GM19025 (cell line): ENCODE results near the gene EVC2.

Experiments
- ATAC-seq: cut with Tn5 transposase; IDR thresholded peaks from one replicate; pipeline ENCODE4 v1.9.1; 2021; ENCODE audit warnings: mild to moderate bottlenecking, low read depth, moderate library complexity; ENCODE audit not compliant: unreplicated experiment

EVC2 gene

GRCh38 chr4:5571646-5572045, 136.7 kb downstream of the EVC2 start:
- ATAC-seq, result no peak

DNA sequence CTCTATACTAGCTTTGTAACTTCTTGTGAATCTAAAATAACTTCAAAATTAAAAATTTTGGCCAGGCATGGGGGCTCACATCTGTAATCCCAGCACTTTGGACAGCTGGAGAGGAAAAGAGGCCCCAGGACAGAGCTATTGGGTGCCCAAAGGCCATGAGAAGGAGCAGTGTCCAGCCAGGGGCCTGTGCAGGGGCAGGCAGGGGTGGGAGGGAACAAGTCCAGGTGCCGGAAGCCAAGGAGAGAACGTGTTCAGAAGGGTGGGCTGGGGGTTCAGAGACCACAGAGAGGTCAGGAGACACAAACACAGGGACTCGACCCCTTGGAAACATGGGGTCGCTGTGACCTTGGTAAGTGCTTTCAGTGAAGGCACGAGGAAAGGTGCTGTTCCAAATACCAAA, 138.9 kb downstream of the EVC2 start:
- no peak for ATAC-seq

GRCh38 chr4:5568931-5569330, 139.4 kb downstream of the EVC2 start:
- no peak for ATAC-seq

DNA sequence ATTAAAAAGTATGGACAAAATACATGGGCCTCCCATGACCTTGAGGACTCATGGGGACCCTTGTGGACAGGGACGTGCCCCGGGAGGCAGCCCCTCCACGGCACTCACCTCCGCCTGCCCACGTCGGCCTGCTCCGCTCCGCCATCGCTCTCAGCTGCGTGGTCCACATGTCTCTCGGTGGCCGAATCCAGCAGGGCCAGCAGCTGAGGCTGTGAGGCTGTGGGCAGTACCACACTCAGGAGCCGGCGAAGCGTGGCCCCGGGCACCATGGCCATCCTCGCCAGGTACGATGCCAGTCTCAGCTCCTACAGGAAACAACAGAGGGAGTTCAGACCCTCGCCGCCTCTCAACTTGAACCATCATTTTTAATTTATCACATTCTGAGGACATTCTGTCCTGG, 140.0 kb downstream of the EVC2 start:
- no peak for ATAC-seq

- no peak for ATAC-seq
These were observed 141.4 kb downstream of the EVC2 start for GRCh38 chr4:5566991-5567390.

DNA sequence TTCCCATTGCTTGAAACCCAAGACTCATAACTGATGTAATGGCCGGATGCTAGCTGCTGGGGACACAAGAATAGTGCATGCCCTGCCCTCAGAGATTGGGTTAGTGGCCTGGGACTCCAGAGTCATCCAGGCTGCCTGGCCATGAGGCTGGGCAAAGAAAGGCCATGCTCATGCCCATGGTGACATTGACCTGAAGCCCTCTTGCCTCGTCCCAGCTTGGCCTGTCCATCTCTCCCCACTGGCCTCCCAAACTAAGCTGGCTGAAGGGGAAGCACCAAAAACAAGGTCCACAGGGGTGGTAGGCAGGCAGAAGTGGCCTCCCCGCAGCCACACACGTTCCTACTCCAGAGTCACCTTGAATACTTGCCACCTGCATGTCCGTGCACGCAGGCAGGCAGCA, 141.8 kb downstream of the EVC2 start:
- ATAC-seq, result no peak

GRCh38 chr4:5563856-5564255, 144.5 kb downstream of the EVC2 start:
- no peak for ATAC-seq

DNA sequence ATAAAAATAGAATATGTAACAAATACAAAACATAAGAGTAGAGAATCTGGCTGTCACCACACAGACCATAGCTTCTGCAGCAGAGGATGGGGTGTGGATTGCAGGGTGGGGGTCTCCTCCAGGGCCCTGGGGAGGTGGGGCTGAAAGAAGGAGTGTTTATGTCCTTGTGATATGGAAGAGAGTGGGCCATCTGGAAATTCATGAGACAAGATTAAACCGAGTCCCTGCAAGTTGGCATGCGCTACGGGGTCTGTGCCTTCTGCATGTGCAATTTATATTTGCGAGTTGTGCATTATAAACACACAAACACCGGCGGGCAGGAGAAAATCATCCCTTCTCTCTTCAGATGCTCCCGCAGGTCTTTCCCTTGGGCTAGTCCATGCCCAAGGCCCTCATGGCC, 145.9 kb downstream of the EVC2 start:
- ATAC-seq, result no peak

DNA sequence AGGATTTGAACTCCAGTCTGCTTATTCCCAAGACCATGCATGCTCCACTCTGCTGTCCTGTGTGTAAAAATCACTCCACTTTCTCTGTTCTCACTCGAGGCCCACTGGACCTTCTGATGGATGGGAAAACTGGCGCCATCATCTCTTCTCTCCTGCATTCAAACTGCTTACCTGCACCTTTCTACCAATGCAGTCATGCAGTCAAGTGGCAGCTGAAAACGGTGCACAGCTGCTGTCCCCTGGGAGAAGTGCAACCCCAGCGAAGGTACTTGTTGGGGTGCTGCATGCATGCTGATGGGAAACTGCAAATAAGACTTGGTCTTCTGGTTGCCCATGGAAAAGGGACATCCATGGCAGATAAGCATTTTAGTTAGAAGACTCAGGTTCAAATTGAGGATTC, 147.1 kb downstream of the EVC2 start:
- ATAC-seq, result no peak

DNA sequence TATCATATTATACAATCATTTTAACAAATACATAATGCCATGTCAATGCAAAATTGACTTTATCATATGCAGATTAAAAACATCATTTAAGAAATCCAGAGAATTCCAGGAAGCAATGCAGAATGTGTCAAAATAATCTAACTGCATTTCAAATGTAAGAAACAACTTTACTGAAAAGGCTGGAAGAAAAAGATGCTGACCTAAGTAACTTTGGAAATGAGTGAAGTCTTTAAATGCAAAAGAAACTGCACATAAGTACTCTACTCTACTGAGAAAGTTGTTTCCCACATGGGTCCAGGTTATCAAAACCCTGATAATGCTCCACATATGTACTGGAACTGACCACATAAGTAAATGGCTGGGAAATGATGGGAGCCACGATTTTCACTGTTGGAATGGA, 149.9 kb downstream of the EVC2 start:
- no peak for ATAC-seq

- no peak for ATAC-seq
These were observed 154.0 kb downstream of the EVC2 start for GRCh38 chr4:5554376-5554775.

DNA sequence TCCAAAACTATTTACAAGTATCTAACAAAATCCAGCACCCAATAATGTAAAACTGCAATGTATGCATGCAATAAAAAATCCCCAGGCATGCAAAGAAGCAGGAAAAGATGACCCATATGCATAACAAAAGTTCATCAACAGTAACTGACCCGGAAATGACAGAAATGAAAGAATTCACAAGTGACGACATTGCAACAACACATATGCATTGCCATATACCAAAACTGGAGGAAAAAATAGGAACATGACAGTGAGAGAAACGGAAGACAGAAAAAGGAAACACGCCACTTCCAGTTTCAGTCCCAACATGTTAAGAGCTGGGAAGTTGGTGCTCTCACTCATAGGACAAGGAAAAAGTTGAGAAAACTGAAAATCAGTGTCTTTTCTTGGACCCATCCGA, 154.6 kb downstream of the EVC2 start:
- ATAC-seq, result no peak

DNA sequence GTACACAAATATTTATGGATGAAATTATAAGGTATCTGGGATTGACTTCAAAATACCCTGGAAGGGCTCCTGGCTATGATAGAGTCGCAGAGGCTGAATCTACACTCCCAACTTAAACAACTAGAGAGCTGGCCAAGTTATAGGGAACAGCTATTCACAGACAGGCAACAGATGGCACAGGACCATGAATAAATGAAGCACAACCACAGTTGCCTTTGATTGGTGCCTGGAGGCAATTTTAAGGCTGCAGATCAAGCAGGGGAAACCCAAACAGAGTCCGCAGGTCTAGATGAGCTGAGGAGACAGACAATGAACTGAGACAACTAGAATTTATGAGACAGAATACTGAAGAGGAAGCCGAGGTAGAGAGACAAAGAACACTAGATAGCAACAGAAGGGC, 155.9 kb downstream of the EVC2 start:
- ATAC-seq, result no peak

DNA sequence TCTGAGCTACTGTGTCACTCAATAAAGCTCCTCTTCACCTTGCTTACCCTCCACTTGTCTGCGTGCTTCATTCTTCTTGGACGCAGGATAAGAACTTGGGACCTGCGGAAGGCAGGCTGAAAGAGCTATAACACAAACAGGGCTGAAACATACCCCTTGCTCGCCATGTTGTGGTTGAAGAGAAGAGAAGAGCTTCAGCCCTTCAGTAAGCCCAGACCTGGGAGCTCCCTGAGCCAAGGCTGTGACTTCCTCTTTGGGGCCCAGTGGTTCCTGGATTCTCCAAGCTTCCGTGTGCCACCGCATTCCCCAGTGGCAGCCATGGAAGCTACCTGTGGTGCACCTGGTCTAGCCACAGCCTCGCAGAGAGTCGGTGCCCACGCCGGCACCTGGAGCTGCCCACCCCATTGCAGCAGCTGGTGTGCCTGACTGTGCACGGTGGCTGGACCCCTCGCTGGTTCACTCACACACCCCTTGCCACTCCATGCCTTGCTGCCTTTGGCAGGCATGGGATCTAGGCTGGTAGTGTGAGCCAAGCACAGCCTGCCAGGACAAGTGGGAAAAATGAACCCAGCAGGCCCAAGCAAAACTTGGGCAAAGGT, 160.6 kb downstream of the EVC2 start:
- no peak for ATAC-seq

GRCh38 chr4:5545271-5545670, 163.1 kb downstream of the EVC2 start:
- ATAC-seq, result no peak

DNA sequence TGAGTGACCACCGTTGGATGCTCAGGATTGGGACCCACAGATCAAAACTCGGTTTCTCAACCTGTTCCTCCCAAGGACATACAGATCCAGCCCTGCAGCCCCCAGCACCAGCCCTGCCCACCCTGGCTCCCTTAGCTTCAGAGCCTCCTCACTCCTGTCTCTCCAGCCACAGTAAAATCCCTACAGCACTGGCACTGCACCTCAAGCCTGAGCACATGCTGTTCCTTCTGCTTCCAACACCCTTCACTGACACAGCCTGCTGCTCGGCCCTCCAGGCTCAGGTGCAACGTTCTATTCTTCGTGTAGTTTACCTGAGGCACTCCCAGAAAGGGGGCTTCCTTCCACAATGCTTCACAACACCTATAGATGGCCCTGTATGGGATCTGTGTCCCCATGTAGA, 163.6 kb downstream of the EVC2 start:
- no peak for ATAC-seq

DNA sequence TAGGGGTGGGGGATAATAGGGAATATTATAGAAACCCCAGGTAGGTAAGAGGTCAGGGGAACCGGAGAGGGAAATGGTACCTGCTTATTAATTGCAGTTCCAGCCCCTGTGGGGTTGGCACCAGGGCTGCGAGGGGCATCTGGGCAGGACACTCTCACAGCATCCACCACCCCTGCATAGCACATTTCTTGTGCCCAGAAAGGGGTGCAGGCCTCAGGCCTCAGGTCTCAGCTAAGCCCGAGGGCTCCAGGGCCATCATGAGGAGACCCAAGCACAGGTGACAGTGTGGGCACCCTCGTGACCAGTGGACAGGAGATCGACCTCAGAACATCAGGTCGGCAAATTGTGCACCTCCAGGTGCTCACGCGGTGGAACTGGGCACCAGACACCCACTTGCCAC, 164.7 kb downstream of the EVC2 start:
- ATAC-seq, result no peak

- ATAC-seq, result no peak
These were observed 167.2 kb downstream of the EVC2 start for GRCh38 chr4:5541169-5541568.

GRCh38 chr4:5539584-5539983, 168.8 kb downstream of the EVC2 start:
- ATAC-seq, result no peak

- ATAC-seq, result no peak
These were observed 176.3 kb downstream of the EVC2 start for GRCh38 chr4:5532100-5532499.

DNA sequence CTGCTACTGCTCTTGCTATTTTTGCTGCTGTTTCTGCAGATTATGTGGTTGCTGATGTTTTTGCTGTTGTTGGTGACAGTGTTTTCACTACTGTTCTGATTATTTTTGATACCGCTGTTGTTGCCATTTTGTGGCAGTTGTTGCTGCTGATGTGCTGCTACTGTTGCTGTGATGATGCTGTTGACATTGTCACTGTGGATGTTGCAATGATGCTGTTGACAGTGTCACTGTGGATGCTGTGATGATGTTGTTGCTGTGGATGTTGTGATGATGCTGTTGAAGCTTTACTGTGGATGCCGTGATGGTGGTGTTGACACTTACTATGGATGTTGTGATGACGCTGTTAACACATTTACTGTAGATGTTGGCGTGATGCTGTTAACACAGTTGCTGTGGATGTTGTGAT, 180.3 kb downstream of the EVC2 start:
- no peak for ATAC-seq

GRCh38 chr4:5527211-5527610, 181.1 kb downstream of the EVC2 start:
- ATAC-seq, result no peak
